Measurements from ENCODE around the gene SLC38A8.

- TF ChIP-seq POLR2A (IDR thresholded peaks at IDR 0.05) (no peak), CTCF (IDR thresholded peaks at IDR 0.05) (no peak)
These were observed 28.6 kb downstream of the SLC38A8 start for GRCh38 chr16:84013787-84014569.

Measured in thyroid gland (tissue), 4 donors.